Measurements from ENCODE around the gene CACNA1I.

DNA sequence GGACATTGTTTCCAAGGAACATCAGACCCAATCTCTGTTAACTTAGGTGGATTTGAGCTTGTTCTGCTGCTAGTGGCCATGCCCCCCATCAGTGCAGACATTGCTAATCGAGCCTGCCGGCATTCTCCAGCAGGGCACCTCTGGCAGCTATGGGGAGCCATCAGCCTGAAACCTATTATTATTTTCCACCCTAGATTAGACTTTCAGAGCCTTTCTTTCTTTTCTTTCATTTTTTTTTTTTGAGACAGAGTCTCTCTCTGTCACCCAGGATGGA lies 4.9 kb downstream of the CACNA1I start:
- TF ChIP-seq POLR2A (IDR thresholded peaks at IDR 0.05; ENCODE audit: low read depth), result no peak
- TF ChIP-seq, protein P1, sequence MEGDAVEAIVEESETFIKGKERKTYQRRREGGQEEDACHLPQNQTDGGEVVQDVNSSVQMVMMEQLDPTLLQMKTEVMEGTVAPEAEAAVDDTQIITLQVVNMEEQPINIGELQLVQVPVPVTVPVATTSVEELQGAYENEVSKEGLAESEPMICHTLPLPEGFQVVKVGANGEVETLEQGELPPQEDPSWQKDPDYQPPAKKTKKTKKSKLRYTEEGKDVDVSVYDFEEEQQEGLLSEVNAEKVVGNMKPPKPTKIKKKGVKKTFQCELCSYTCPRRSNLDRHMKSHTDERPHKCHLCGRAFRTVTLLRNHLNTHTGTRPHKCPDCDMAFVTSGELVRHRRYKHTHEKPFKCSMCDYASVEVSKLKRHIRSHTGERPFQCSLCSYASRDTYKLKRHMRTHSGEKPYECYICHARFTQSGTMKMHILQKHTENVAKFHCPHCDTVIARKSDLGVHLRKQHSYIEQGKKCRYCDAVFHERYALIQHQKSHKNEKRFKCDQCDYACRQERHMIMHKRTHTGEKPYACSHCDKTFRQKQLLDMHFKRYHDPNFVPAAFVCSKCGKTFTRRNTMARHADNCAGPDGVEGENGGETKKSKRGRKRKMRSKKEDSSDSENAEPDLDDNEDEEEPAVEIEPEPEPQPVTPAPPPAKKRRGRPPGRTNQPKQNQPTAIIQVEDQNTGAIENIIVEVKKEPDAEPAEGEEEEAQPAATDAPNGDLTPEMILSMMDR (IDR thresholded peaks at IDR 0.05), result no peak

Data from esophagus muscularis mucosa (tissue), 3 donors.